ENCODE measurements around the gene CCDC8. TPM values are rescaled to one million over a fixed set of nuclear protein-coding genes. Genes with fewer than 3 reads are reported as not detected.

The CCDC8 gene
- total and polyA plus RNA-seq, 10 donors, result 0.46 to 4.4 (median 2.5) TPM

GRCh38 chr19:46366620-46367292 is 46.6 kb downstream of the CCDC8 start:
- WGBS, 5 donors, result 87 to 92% (median 88%) methylated on average over 9 of the region's 9 CpGs
- no peaks in the 10 kb centered on the region for H3K9me3 ChIP-seq
- H3K4me1 ChIP-seq, result peaks cover 4 to 90% (median 21%) of the 10 kb centered on the region in 6 donors
- intact Hi-C loops (cut with DNase I; ENCODE audit: low total_unique reads), result no loop called here
- H3K36me3 ChIP-seq, result peaks cover 3 to 83% (median 23%) of the 10 kb centered on the region in 6 donors
- H3K27ac ChIP-seq, result no peak overlapping the region
- no peaks in the 10 kb centered on the region for H3K27me3 ChIP-seq (replicated peaks in 1 of 7)
- no peak for DNase-seq
- TF ChIP-seq POLR2A (IDR thresholded peaks at IDR 0.05) (no peak), CTCF (IDR thresholded peaks at IDR 0.05 in 8 of 11, conservative IDR thresholded peaks at IDR 0.05 in 3 of 11) (no peak), POLR2AphosphoS5 (IDR thresholded peaks at IDR 0.05) (no peak)
- no peak overlapping the region for H3K4me3 ChIP-seq

GRCh38 chr19:46365561-46365960 is 47.8 kb downstream of the CCDC8 start:
- WGBS, 5 donors, result 87 to 92% (median 89%) methylated on average over 4 of the region's 4 CpGs
- peaks cover 0 to 90% (median 14%) of the 10 kb centered on the region in 6 donors for H3K4me1 ChIP-seq
- TF ChIP-seq CTCF (IDR thresholded peaks at IDR 0.05 in 8 of 11, conservative IDR thresholded peaks at IDR 0.05 in 3 of 11), result no peak
- TF ChIP-seq POLR2AphosphoS5 (IDR thresholded peaks at IDR 0.05), result no peak
- no peak for TF ChIP-seq POLR2A (IDR thresholded peaks at IDR 0.05)
- H3K27me3 ChIP-seq (replicated peaks in 1 of 7), result no peaks in the 10 kb centered on the region
- no peak overlapping the region for H3K4me3 ChIP-seq
- intact Hi-C loops (cut with DNase I; ENCODE audit: low total_unique reads), result no loop called here
- no peak overlapping the region for H3K27ac ChIP-seq
- DNase-seq, result no peak
- H3K36me3 ChIP-seq, result peaks cover 3 to 74% (median 23%) of the 10 kb centered on the region in 6 donors
- H3K9me3 ChIP-seq, result no peaks in the 10 kb centered on the region

GRCh38 chr19:46364359-46364758 is 49.0 kb downstream of the CCDC8 start:
- H3K27ac ChIP-seq, result no peak overlapping the region
- no peaks in the 10 kb centered on the region for H3K27me3 ChIP-seq (replicated peaks in 1 of 7)
- H3K9me3 ChIP-seq, result no peaks in the 10 kb centered on the region
- TF ChIP-seq POLR2AphosphoS5 (IDR thresholded peaks at IDR 0.05), result no peak
- no peak for TF ChIP-seq POLR2A (IDR thresholded peaks at IDR 0.05)
- no peak for TF ChIP-seq CTCF (IDR thresholded peaks at IDR 0.05 in 8 of 11, conservative IDR thresholded peaks at IDR 0.05 in 3 of 11)
- H3K36me3 ChIP-seq, result peaks cover 3 to 68% (median 22%) of the 10 kb centered on the region in 6 donors
- 89 to 97% (median 92%) methylated on average over 2 of the region's 2 CpGs for WGBS, 5 donors
- H3K4me3 ChIP-seq, result no peak overlapping the region
- peaks cover 0 to 94% (median 19%) of the 10 kb centered on the region in 6 donors for H3K4me1 ChIP-seq
- DNase-seq, result no peak
- intact Hi-C loops (cut with DNase I; ENCODE audit: low total_unique reads), result no loop called here

GRCh38 chr19:46361915-46362314 is 51.4 kb downstream of the CCDC8 start:
- H3K27ac ChIP-seq, result peak overlapping the region in 1 of 8 donors; percentile 7
- DNase-seq, result no peak
- WGBS, 5 donors, result 25 to 44% (median 37%) methylated on average over 2 of the region's 2 CpGs
- H3K4me1 ChIP-seq, result peaks cover 0 to 94% (median 24%) of the 10 kb centered on the region in 6 donors
- intact Hi-C loops (cut with DNase I; ENCODE audit: low total_unique reads), result no loop called here
- H3K27me3 ChIP-seq (replicated peaks in 1 of 7), result no peaks in the 10 kb centered on the region
- peaks cover 3 to 67% (median 26%) of the 10 kb centered on the region in 6 donors for H3K36me3 ChIP-seq
- H3K9me3 ChIP-seq, result no peaks in the 10 kb centered on the region
- H3K4me3 ChIP-seq, result no peak overlapping the region
- no peak for TF ChIP-seq CTCF (IDR thresholded peaks at IDR 0.05 in 8 of 11, conservative IDR thresholded peaks at IDR 0.05 in 3 of 11)
- no peak for TF ChIP-seq POLR2AphosphoS5 (IDR thresholded peaks at IDR 0.05)
- TF ChIP-seq POLR2A (IDR thresholded peaks at IDR 0.05), result no peak
